SK-N-MC (cell line): Measurements from ENCODE around the gene CYP24A1.
"Not testable (repeated sequence)": the region's sequence is repeated elsewhere in the genome, so short reads cannot be mapped to it uniquely, and the experiment has no call there.

ENCODE experiments used
- DNase-seq: peaks from one replicate; pipeline ENCODE4 v3.0.0-alpha.2; 2011; ENCODE audit warnings: low read depth, low spot score
- H3K27ac ChIP-seq: fragments of 200-600 bp; sonication (generic); 2 replicates; pipeline ENCODE4 v1.5.1; 2016; ENCODE audit warnings: mixed run types
- H3K36me3 ChIP-seq: fragments of 200-600 bp; sonication (generic); 2 replicates; pipeline ENCODE4 v1.6.1; 2017; ENCODE audit warnings: antibody characterized with exemption, low read length, mixed read lengths; ENCODE audit not compliant: insufficient read depth
- H3K4me3 ChIP-seq: fragments of 200-600 bp; sonication (generic); 2 replicates; pipeline ENCODE4 v1.5.1; 2016
- H3K9ac ChIP-seq: fragments of 200-600 bp; sonication (generic); 2 replicates; pipeline ENCODE4 v1.8.0; 2017; ENCODE audit warnings: mixed run types, mixed read lengths; ENCODE audit not compliant: insufficient read length
- H3K9me3 ChIP-seq: fragments of 200-600 bp; sonication (generic); 2 replicates; pipeline ENCODE4 v1.6.1; 2017; ENCODE audit warnings: low read depth, mild to moderate bottlenecking, antibody characterized with exemption, low read length, moderate library complexity, mixed read lengths
- EZH2 ChIP-seq: fragments of 200-600 bp; sonication (generic); IDR thresholded peaks from one replicate; pipeline ENCODE4 v1.6.1; 2017; ENCODE audit warnings: antibody characterized with exemption
- FOXP2 ChIP-seq: optimal IDR thresholded peaks from 2 replicates; pipeline ENCODE3; 2011; ENCODE audit warnings: mild to moderate bottlenecking, moderate library complexity; ENCODE audit not compliant: insufficient read depth; ENCODE audit errors: extremely low read length, control extremely low read depth
- POLR2AphosphoS5 ChIP-seq: IDR thresholded peaks from 2 replicates; pipeline ENCODE4 v1.6.1; 2012; ENCODE audit warnings: mild to moderate bottlenecking, low read depth, low read length, borderline replicate concordance

CYP24A1 gene

DNA sequence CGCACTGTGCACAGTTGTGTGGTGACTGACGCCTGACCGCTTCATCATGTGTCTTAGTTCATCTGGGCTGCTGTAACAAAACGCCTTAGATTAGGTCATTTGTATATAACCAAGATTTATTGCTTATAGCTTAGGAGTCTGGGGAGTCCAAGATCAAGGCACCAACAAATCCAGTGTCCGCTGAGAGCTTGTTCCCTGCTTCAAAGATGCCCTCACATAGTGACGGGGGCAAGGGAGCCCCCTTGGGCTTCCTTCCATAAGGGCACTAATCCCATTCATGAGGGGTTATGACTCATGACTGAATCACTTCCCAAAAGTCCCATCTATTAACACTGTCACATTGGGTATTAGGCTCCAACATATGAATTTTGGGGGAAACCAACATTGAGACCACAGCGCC is 34.6 kb downstream of the CYP24A1 start:
- DNase-seq: no peak
- Histone ChIP-seq H3K9me3 (no peaks in the 10 kb centered on the region), H3K9ac (no peak overlapping the region), H3K4me3 (no peak overlapping the region), H3K27ac (no peak overlapping the region), H3K36me3 (no peaks in the 10 kb centered on the region)
- TF ChIP-seq POLR2AphosphoS5 (no peak), FOXP2 (no peak), EZH2 (no peak)

DNA sequence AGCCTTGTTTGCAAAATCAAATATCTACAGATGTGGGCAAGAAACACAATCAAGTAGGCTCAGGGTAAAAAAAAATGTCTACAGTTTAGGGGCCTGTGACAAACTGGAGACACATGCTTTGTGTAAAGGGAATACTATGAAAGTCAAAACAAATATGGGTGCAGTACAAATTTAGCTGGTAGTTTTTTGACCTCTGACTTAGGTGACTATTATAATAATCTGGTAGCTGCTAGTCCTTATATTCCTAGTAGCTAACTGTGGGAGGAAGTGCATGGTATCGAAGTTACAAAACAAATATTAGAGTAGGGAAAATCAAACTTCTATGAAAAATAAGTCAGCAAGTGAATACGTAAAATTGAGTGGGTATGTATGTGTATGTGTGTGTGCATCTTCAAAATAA is 35.4 kb downstream of the CYP24A1 start:
- Histone ChIP-seq H3K9me3 (no peaks in the 10 kb centered on the region), H3K4me3 (no peak overlapping the region), H3K36me3 (no peaks in the 10 kb centered on the region), H3K27ac (no peak overlapping the region), H3K9ac (no peak overlapping the region)
- no peak for DNase-seq
- no peak for TF ChIP-seq POLR2AphosphoS5
- TF ChIP-seq FOXP2: no peak
- TF ChIP-seq EZH2: no peak

DNA sequence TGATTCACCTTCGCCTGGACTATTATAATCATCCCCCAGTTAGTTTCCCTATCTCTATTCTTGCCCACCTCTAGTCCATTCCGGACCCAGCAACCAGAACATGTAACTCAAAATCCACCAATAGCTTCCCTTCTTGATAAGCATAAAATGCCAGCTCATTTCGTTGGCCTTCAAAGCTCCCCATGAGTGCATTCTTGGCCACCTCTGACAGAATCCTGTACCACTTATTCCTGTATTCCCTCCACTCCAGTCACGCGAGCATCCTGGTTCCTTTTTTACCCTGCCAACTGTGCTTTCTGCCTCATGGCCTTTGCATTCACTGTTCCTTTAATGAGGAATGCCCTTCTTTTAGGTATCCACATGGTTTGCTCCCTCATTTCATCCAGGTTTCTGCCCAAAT is 36.7 kb downstream of the CYP24A1 start:
- TF ChIP-seq EZH2 (no peak), FOXP2 (no peak), POLR2AphosphoS5 (no peak)
- no peak overlapping the region for H3K4me3 ChIP-seq
- no peak for DNase-seq

DNA sequence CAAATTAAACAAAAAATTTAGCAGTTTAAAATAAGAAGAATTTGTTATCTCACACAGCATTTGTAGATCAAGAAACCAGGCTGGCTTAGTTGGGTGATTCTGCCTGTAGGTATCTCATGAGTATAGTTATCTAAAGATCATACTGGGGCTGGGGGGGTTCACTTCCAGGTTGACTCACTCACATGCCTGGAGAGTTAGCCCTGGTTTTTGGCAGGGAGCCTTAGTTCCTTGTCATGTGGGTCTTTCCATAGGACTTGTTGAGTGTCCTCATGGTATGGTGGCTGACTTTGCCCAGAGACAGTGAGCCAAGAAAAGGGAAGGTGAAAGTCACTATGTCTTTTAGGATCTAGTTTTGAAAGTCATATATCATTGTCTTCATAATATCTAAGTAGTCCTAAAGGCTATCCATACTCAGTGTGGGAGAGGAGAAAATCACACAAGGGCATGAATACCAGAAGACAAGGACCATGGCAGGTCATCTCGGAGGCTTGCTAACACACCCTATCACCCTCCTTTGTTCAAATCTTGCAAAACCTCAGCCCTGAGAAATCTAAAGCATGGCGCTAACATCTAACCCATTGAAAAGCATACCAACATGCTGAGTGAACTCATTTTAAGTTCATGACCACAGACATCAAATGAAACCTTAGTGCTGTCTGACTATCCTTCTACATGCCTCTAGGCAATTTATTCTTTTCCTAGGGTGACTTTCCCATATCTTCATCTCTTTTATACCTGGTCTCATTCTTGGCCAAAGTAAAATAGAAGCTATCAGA is 39.2 kb downstream of the CYP24A1 start:
- no peak overlapping the region for H3K27ac ChIP-seq
- no peak for DNase-seq
- no peaks in the 10 kb centered on the region for H3K9me3 ChIP-seq
- H3K9ac ChIP-seq: no peak overlapping the region
- H3K36me3 ChIP-seq: no peaks in the 10 kb centered on the region
- no peak for TF ChIP-seq POLR2AphosphoS5
- TF ChIP-seq EZH2: no peak
- TF ChIP-seq FOXP2: no peak
- no peak overlapping the region for H3K4me3 ChIP-seq

More for the DNA sequence above, 36.7 kb downstream of the CYP24A1 start:
- H3K36me3 ChIP-seq: no peaks in the 10 kb centered on the region
- no peak overlapping the region for H3K27ac ChIP-seq
- no peak overlapping the region for H3K9ac ChIP-seq
- no peaks in the 10 kb centered on the region for H3K9me3 ChIP-seq

DNA sequence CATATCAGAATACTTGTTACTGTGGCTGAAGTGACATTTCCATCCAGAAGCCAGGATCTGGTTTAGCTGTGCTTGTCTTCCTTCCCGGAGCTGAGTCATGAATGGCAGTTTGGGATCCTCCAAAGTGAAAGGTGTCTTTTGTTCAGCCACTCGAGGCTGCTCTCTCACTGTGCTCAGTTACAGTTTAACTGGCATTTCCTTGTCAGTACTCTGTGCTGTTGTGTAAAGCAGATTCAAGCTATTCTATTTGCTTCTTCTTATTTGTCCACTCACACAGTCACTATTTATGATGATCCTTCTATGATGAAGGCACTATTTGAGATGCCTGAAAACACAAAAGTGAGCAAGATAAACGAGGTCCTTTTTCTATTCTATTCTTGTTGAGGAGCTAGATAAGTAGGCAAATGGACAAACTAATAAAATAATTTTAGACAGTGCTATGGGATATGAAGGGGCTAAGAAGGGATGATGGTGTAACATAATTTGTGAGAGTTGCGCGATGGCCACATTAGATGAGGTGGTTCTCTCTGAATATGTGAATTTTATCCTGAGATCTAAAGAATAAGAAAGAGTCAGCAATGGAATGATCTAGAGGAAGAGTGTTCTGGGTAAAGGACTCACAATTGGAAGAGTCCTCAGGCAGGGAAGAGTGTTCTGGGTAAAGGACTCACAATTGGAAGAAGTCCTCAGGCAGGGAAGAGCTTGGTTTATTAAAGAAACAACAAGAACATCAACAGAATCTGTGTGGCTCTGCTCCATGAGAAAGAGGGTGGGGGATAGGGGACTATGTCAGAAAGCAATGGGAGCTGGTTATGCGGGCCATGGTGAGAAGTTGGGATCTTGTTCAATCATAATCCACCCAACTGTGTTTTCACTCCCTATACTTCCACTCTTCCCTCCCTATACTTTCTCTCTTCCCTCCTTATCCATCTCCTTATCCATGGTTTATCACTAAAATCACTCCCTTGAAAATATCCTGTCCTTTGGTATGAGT is 40.1 kb downstream of the CYP24A1 start:
- TF ChIP-seq FOXP2 (no peak), POLR2AphosphoS5 (no peak), EZH2 (no peak)
- no peaks in the 10 kb centered on the region for H3K9me3 ChIP-seq
- no peak overlapping the region for H3K9ac ChIP-seq
- H3K4me3 ChIP-seq: no peak overlapping the region
- H3K36me3 ChIP-seq: no peaks in the 10 kb centered on the region
- DNase-seq: no peak
- no peak overlapping the region for H3K27ac ChIP-seq

DNA sequence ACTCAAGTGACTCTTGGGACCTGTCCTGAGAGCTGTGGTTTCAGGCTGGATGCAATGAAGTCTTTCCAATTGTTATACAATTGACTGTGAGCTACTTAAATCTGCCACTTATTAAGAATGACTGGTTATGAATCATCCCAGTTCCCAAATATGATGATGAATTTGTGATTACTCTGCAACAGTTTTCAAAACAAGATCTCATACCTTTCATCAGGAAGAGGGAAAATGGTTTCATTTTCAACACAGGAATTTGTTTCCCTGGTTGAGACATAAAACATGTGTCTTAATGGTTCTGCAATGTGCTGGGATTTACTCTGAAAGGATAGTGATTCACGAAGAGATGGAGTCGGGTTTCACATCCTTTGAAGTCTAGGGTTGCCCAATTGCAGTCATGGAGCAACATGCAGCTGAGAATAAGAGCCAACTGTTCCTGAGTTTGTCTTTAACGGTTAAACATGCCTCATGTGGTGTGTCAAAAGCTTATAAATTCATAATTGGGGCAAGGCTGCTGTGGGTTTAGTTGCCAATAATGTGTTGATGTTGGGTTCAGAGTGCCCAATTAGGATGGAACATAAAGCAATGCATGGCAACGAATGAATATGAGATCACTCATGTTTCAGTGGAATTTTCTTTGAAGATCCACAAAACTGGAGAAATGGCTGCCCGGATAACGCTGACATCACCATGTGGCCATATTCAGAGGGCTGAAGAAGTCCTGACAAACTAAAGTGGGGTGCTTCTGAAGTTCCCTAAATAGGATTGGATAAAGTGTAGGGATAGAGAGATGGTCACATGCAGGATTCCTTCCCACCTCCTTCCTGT is 41.0 kb downstream of the CYP24A1 start:
- no peaks in the 10 kb centered on the region for H3K36me3 ChIP-seq
- H3K9ac ChIP-seq: no peak overlapping the region
- TF ChIP-seq FOXP2: no peak
- no peak for TF ChIP-seq EZH2
- TF ChIP-seq POLR2AphosphoS5: no peak
- H3K4me3 ChIP-seq: 0 out of 2 replicates have a peak overlapping the region, but pooled peaks have one; percentile 27
- no peak overlapping the region for H3K27ac ChIP-seq
- DNase-seq: no peak
- no peaks in the 10 kb centered on the region for H3K9me3 ChIP-seq

DNA sequence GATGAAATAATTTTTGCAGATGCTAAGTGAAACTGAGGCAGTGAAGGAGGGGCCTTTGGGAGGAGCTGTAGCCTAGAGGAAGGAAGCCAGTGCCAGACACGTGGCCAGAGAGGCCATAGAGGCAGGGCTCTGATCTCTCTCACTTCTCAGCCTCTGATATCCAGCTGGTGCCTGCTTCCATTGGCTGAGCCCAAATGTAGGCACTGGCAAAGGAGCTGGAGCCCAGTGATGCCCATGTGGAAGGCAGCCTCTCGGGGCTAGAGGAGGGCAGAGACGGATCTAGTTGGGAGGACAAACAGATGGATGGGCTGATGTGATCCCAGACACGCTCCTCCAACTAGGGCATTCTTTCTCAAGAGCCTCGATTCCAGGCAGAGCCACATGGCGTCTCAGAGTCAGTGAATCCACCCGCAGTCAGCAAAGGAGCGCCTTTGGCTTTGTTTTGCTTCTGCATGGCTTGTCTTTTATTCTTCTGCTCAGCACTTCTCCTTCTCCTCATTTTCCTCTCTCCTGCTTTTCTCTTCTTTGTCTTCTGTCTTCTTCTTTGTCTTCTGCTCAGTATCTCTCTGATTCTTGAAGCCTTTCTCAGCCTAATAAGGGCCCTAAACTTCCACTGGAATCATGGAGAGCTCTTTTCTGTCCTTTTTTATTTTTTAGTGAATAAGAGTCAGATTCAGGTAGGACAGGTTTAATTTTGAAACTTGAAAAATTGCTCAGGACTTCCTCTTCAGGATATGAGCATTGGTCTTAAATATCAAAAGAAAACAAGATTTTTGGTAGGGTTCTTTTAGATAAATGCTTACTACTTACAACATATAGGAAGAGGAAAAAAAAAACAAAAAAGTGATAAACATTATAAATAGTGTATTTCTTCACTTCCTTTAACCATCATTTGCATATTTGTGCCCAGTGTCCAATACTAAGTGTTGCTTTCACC is 41.8 kb downstream of the CYP24A1 start:
- Histone ChIP-seq H3K9ac (no peak overlapping the region), H3K27ac (no peak overlapping the region), H3K9me3 (no peaks in the 10 kb centered on the region), H3K4me3 (0 out of 2 replicates have a peak overlapping the region, but pooled peaks have one; percentile 27), H3K36me3 (no peaks in the 10 kb centered on the region)
- TF ChIP-seq FOXP2 (no peak), POLR2AphosphoS5 (no peak), EZH2 (no peak)
- DNase-seq: no peak

DNA sequence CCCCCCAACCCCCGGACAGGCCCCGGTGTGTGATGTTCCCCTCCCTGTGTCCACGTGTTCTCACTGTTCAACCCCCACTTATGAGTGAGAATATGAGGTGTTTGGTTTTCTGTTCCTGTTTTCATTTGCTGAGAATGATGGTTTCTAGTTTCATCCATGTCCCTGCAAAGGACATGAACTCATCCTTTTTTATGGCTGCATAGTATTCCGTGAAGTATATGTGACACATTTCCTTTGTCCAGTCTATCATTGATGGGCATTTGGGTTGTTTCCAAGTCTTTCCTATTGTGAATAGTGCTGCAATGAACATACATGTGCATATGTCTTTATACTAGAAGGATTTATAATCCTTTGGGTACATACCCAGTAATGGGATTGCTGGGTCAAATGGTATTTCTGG is 42.7 kb downstream of the CYP24A1 start:
- H3K9ac ChIP-seq, H3K27ac ChIP-seq, H3K36me3 ChIP-seq: not testable (repeated sequence)

More for the DNA sequence above, 42.7 kb downstream of the CYP24A1 start:
- not testable (repeated sequence) for H3K9me3 ChIP-seq, H3K4me3 ChIP-seq, DNase-seq
